Measurements from ENCODE around the gene FBXL15. TPM values are rescaled to one million over a fixed set of nuclear protein-coding genes. Genes with fewer than 3 reads are reported as not detected.

The FBXL15 gene
- total RNA-seq, 4 donors from 2014 or later = 13.4 to 34.0 (median 27.2) TPM

DNA sequence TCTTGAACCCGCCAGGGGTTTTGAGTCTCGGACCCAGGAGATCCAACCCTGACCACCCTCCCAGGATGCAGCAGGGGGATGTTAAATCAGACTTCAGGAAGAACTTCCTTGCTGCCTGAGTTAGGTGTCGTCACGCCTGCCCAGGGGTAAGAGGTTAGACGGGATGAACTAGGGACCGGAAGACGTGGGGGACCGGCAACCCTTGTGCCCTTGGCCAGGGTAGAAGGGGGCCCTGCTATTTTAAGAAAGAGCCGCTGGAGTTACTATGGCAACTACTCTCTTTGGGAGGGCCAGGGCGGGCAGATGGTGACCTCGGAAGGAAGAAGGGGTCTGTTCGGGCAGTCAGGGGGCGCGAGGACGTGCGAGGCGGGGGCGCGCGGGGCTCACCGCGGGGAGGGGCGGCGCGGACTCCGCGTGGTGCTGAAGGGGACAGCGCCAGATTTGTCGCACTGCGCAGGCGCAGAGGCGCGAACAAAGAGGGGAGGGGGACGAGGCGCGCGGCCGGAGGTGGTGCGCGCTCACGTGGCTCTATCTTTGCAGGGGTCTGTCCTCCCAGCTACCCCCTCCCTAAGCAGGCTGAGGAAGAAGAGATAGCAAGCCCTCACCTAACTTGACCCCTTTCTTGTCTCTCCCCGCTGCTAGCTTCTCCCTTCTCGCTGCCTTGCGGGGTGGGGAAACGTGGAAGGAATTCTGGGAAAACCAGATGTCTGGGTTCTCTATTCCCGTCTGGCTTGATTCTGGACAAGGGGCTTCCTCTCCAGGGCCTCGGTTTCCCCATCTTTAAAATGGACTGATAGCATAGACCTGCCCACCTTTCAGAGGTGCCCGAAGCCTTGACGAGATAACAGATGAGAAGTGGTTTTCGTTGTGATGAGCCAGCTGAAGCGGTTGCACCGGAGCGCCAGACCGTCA, 1.1 kb upstream of the FBXL15 start:
- H3K4me1 ChIP-seq = peaks cover 29 to 36% of the 10 kb centered on the region in 2 donors
- H3K9me3 ChIP-seq = no peaks in the 10 kb centered on the region
- no peak overlapping the region for H3K27ac ChIP-seq
- peak; percentile 40 to 51 for DNase-seq
- no peaks in the 10 kb centered on the region for H3K27me3 ChIP-seq
- 1 to 2% methylated on average over 34 to 41 of the region's 54 CpGs for WGBS, 2 donors
- TF ChIP-seq, protein P1, sequence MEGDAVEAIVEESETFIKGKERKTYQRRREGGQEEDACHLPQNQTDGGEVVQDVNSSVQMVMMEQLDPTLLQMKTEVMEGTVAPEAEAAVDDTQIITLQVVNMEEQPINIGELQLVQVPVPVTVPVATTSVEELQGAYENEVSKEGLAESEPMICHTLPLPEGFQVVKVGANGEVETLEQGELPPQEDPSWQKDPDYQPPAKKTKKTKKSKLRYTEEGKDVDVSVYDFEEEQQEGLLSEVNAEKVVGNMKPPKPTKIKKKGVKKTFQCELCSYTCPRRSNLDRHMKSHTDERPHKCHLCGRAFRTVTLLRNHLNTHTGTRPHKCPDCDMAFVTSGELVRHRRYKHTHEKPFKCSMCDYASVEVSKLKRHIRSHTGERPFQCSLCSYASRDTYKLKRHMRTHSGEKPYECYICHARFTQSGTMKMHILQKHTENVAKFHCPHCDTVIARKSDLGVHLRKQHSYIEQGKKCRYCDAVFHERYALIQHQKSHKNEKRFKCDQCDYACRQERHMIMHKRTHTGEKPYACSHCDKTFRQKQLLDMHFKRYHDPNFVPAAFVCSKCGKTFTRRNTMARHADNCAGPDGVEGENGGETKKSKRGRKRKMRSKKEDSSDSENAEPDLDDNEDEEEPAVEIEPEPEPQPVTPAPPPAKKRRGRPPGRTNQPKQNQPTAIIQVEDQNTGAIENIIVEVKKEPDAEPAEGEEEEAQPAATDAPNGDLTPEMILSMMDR (IDR thresholded peaks at IDR 0.05) = no peak
- TF ChIP-seq POLR2A (IDR thresholded peaks at IDR 0.05) = no peak
- H3K36me3 ChIP-seq = peaks cover 0 to 6% of the 10 kb centered on the region in 2 donors
- H3K4me3 ChIP-seq (replicated peaks in 1 of 3) = peak overlapping the region in 1 of 3 donors; percentile 88
- intact Hi-C loops (cut with DNase I) = loop anchor here (10.0 kb wide), 1 partner anchor 165 kb away; no protein-coding TSS in a partner anchor

DNA sequence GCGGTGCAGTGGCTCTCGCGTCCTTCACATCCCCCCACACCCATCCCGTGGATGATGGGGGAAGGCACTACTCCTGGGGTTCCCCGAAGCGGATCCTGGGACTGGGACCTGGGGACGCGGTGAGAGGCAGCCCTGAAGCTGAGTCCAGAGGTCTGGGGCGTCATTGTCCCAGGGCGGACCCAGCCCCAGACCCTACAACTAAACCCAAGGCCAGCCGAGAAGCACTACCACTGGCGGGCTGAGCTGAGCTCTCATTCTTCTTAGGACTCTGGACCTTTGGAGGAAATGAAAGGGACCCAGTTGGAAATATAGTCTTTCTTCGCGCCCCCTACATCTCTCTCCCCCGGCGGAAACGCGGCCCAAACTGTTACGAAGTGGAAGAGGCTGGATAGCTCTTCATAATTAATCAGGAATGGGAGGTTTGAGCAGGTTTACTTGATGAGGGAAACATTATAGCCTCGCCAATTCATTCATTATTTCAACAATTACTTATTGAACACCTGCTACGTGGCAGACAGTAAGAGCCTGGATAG, 389 bp upstream of the FBXL15 start:
- Histone ChIP-seq H3K4me3 (replicated peaks in 1 of 3) (peak overlapping the region; percentile 3 to 91 (median 88)), H3K27me3 (no peaks in the 10 kb centered on the region), H3K36me3 (peaks cover 0 to 6% of the 10 kb centered on the region in 2 donors), H3K27ac (peak overlapping the region in 2 of 3 donors; percentile 77 to 92), H3K4me1 (peaks cover 29 to 36% of the 10 kb centered on the region in 2 donors), H3K9me3 (no peaks in the 10 kb centered on the region)
- 0 to 2% methylated on average over 11 to 12 of the region's 21 CpGs for WGBS, 2 donors
- no peak for TF ChIP-seq POLR2A (IDR thresholded peaks at IDR 0.05)
- TF ChIP-seq, protein P1 (IDR thresholded peaks at IDR 0.05) = no peak
- no peak for DNase-seq
- intact Hi-C loops (cut with DNase I) = loop anchor here (10.0 kb wide), 1 partner anchor 165 kb away; no protein-coding TSS in a partner anchor

DNA sequence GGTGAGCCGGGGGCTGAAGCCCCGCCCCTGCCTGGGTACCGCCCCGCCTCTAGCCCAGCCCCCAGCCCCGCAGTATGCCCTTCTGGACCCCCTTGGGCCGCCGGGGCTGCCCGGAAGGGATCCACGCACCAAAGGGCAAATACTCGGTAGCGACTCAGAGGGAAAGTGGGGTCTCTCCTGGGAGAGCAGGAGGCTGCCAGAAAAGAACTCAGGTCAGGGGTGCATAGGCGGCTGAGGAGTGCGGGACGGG, 796 bp downstream of the FBXL15 start:
- H3K4me3 ChIP-seq (replicated peaks in 1 of 3) = peak overlapping the region; percentile 3 to 91 (median 88)
- H3K36me3 ChIP-seq = peaks cover 0 to 6% of the 10 kb centered on the region in 2 donors
- TF ChIP-seq, protein P1 (IDR thresholded peaks at IDR 0.05) = no peak
- TF ChIP-seq POLR2A (IDR thresholded peaks at IDR 0.05) = no peak
- no peak for DNase-seq
- intact Hi-C loops (cut with DNase I) = loop anchor here (10.0 kb wide), 1 partner anchor 163 kb away; no protein-coding TSS in a partner anchor
- WGBS, 2 donors = no CpG with 5 or more reads among the region's 14 CpGs
- H3K27ac ChIP-seq = peak overlapping the region; percentile 32 to 92 (median 87)
- H3K9me3 ChIP-seq = no peaks in the 10 kb centered on the region
- H3K4me1 ChIP-seq = peaks cover 29 to 36% of the 10 kb centered on the region in 2 donors
- no peaks in the 10 kb centered on the region for H3K27me3 ChIP-seq

DNA sequence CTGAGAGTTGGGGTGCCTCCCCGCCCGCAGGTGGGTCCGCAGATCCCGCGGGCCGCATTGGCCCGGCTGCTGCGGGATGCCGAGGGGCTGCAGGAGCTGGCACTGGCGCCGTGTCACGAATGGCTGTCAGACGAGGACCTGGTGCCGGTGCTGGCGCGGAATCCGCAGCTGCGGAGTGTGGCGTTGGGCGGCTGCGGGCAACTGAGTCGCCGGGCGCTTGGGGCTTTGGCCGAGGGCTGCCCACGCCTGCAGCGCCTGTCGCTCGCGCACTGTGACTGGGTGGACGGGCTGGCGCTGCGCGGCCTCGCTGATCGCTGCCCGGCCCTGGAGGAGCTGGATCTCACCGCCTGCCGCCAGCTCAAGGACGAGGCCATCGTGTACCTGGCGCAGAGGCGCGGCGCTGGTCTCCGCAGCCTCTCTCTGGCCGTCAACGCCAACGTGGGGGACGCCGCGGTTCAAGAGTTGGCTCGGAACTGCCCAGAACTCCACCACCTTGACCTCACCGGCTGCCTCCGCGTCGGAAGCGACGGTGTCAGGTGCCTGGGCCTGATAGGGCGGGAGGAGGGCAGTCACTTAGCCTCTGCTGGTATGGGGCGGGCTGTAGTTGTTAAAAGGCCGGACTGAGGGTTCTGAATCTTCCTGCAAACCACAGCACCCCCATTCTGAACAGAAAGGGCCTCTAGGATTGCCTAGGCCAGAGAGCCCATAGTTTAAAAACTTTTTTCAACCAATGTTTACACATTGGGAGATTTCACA, 1.3 kb downstream of the FBXL15 start:
- Histone ChIP-seq H3K27ac (peak overlapping the region; percentile 32 to 92 (median 87)), H3K4me1 (peaks cover 29 to 36% of the 10 kb centered on the region in 2 donors), H3K36me3 (peaks cover 0 to 6% of the 10 kb centered on the region in 2 donors), H3K9me3 (no peaks in the 10 kb centered on the region), H3K27me3 (no peaks in the 10 kb centered on the region), H3K4me3 (replicated peaks in 1 of 3) (peak overlapping the region; percentile 3 to 91 (median 88))
- WGBS, 2 donors = 0 to 1% methylated on average over 2 to 33 of the region's 62 CpGs
- peak; percentile 69 to 72 for DNase-seq
- TF ChIP-seq, protein P1 (IDR thresholded peaks at IDR 0.05) = no peak
- peak in 1 of 2 donors; percentile 43 for TF ChIP-seq POLR2A (IDR thresholded peaks at IDR 0.05)
- intact Hi-C loops (cut with DNase I) = loop anchor here (10.0 kb wide), 1 partner anchor 163 kb away; no protein-coding TSS in a partner anchor

Data from thyroid gland (tissue), 4 donors.